HepG2 (cell line): Measurements from ENCODE around the gene LRP10.

Experiments used
- CHD4 ChIP-seq: fragments of 200-600 bp; sonication (generic); IDR thresholded peaks from 2 replicates; pipeline ENCODE4 v1.7.0; 2017; ENCODE audit warnings: mild to moderate bottlenecking, low read length, borderline replicate concordance
- IKZF4 ChIP-seq: sonication (generic); formaldehyde crosslinking; IDR thresholded peaks from 2 replicates; pipeline ENCODE4 v1.5.1; 2020; ENCODE audit warnings: borderline replicate concordance, mild to moderate bottlenecking, low read depth, missing genetic modification reagents; ENCODE audit errors: not compliant biosample characterization
- POLR2A ChIP-seq, 2 experiments: IDR thresholded peaks; 2 replicates each; pipeline ENCODE4 v1.6.1; 2011; ENCODE audit warnings: low read depth in 2 of 2, low read length in 2 of 2, mild to moderate bottlenecking in 1 of 2, moderate library complexity in 1 of 2; ENCODE audit not compliant: insufficient read depth in 1 of 2
- SMARCC2 ChIP-seq: fragments of 450-650 bp; IDR thresholded peaks from 2 replicates; pipeline ENCODE4 v1.6.1; 2017; ENCODE audit warnings: antibody characterized with exemption, mild to moderate bottlenecking
- ZNF563 ChIP-seq: sonication (generic); formaldehyde crosslinking; IDR thresholded peaks from 2 replicates; pipeline ENCODE4 v1.8.0; 2022; ENCODE audit warnings: mild to moderate bottlenecking, moderate library complexity, missing genetic modification reagents
- ZNF749 ChIP-seq: sonication (generic); formaldehyde crosslinking; IDR thresholded peaks from 2 replicates; pipeline ENCODE4 v1.8.0; 2022; ENCODE audit warnings: mild to moderate bottlenecking, missing genetic modification reagents, moderate library complexity, borderline replicate concordance
- TF ChIP-seq, protein P1 (sequence below): sonication (generic); formaldehyde crosslinking; IDR thresholded peaks from 2 replicates; pipeline ENCODE4 v1.5.0; 2020; ENCODE audit warnings: mild to moderate bottlenecking, missing genetic modification reagents, moderate library complexity

DNA sequence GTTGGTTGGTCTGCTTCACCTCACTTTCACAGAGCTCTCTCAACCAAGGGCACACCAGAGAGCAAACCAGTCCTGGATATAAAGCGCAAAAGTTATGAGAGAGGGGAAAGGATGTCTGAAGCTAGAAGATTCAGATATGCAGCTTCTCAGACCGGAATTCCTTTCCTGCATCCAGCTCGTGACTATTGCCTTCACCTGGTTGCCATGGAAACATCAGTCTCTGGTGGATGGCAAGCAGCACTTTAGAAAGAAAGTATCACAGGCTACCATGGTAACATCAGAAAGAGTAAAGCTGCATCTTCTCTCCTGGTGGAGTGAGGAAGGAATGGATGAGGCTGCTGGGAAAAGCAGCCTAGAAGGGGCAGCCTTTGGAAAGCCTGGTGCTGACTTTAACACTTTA, 25.2 kb downstream of the LRP10 start:
- no peak for TF ChIP-seq CHD4
- TF ChIP-seq ZNF563 (CRISPR knock-in tag), result no peak
- no peak for TF ChIP-seq SMARCC2
- TF ChIP-seq IKZF4 (CRISPR knock-in tag), result no peak
- TF ChIP-seq, protein P1, sequence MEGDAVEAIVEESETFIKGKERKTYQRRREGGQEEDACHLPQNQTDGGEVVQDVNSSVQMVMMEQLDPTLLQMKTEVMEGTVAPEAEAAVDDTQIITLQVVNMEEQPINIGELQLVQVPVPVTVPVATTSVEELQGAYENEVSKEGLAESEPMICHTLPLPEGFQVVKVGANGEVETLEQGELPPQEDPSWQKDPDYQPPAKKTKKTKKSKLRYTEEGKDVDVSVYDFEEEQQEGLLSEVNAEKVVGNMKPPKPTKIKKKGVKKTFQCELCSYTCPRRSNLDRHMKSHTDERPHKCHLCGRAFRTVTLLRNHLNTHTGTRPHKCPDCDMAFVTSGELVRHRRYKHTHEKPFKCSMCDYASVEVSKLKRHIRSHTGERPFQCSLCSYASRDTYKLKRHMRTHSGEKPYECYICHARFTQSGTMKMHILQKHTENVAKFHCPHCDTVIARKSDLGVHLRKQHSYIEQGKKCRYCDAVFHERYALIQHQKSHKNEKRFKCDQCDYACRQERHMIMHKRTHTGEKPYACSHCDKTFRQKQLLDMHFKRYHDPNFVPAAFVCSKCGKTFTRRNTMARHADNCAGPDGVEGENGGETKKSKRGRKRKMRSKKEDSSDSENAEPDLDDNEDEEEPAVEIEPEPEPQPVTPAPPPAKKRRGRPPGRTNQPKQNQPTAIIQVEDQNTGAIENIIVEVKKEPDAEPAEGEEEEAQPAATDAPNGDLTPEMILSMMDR (CRISPR knock-in tag), result no peak
- no peak for TF ChIP-seq POLR2A (IDR thresholded peaks at IDR 0.05; ENCODE audit: insufficient read depth in 1 of 2, low read depth in 2 of 2, low read length in 2 of 2)
- no peak for TF ChIP-seq ZNF749 (CRISPR knock-in tag)
